CD4-positive, alpha-beta T cell (primary cell): ENCODE data around the gene SNTB2. TPM values are rescaled to one million over a fixed set of nuclear protein-coding genes. Genes with fewer than 3 reads are reported as not detected.

Source experiments
- ATAC-seq: fragments of 200-7000 bp; cut with Tn5 transposase; one replicate; pipeline ENCODE4 v1.10.0; 2022; ENCODE audit warnings: mild to moderate bottlenecking; ENCODE audit not compliant: poor library complexity
- CTCF ChIA-PET: fragments of 350-600 bp; sonication (Branson Sonifier 250); formaldehyde crosslinking; loops from one replicate; lab custom pipeline; 2021; ENCODE audit warnings: antibody characterized with exemption, inconsistent platforms; lab: Charles Lee
- POLR2A ChIA-PET: fragments of 350-600 bp; sonication (Branson Sonifier 250); formaldehyde crosslinking; loops from one replicate; lab custom pipeline; 2021; ENCODE audit warnings: antibody characterized with exemption, inconsistent platforms; lab: Charles Lee
- DNase-seq, 14 experiments: peaks; one replicate each; pipeline ENCODE4 v3.0.0-alpha.2; 2013 to 2020; ENCODE audit warnings: mixed read lengths in 2 of 14
- H3K27ac ChIP-seq, 2 donors: one replicate each; pipeline versions ENCODE4 v1.5.1 to v1.7.0; 2013; ENCODE audit warnings: low read length in 2 of 2, low read depth in 1 of 2, mild to moderate bottlenecking in 1 of 2
- H3K27me3 ChIP-seq, 2 experiments: 1 replicate in 1 of 2; 2 replicates in 1 of 2; pipeline versions ENCODE4 v1.6.1 to v1.7.0; 2013; ENCODE audit warnings: low read length in 2 of 2, control low read depth in 1 of 2, mild to moderate bottlenecking in 1 of 2, moderate library complexity in 1 of 2; ENCODE audit not compliant: insufficient read depth in 2 of 2, control insufficient read depth in 1 of 2
- H3K36me3 ChIP-seq: one replicate; pipeline ENCODE4 v1.6.1; 2013; ENCODE audit warnings: low read length, control low read depth; ENCODE audit not compliant: insufficient read depth
- H3K4me1 ChIP-seq: one replicate; pipeline ENCODE4 v1.6.1; 2013; ENCODE audit warnings: low read length, control low read depth; ENCODE audit not compliant: insufficient read depth
- H3K4me3 ChIP-seq: one replicate; pipeline ENCODE4 v1.5.1; 2013; ENCODE audit warnings: mild to moderate bottlenecking, low read length, moderate library complexity
- H3K9me3 ChIP-seq, 2 experiments: 1 replicate in 1 of 2; 2 replicates in 1 of 2; pipeline versions ENCODE4 v1.6.1 to v1.7.0; 2013; ENCODE audit warnings: low read length in 2 of 2, mild to moderate bottlenecking in 2 of 2, control low read depth in 1 of 2, moderate library complexity in 1 of 2; ENCODE audit not compliant: control insufficient read depth in 1 of 2, insufficient read depth in 1 of 2
- H3K27ac Mint-ChIP-seq: one replicate; pipeline ENCODE4 v1.8.0; 2020; ENCODE audit warnings: mixed read lengths
- H3K27me3 Mint-ChIP-seq: one replicate; pipeline ENCODE4 v1.8.0; 2021; ENCODE audit warnings: mixed read lengths
- H3K36me3 Mint-ChIP-seq: one replicate; pipeline ENCODE4 v1.8.0; 2021; ENCODE audit warnings: low read depth, mixed read lengths
- H3K4me1 Mint-ChIP-seq: one replicate; pipeline ENCODE4 v1.8.0; 2021; ENCODE audit warnings: low read depth, mixed read lengths
- H3K4me3 Mint-ChIP-seq: one replicate; pipeline ENCODE4 v1.8.0; 2020; ENCODE audit warnings: mild to moderate bottlenecking, mixed read lengths
- H3K9me3 Mint-ChIP-seq: one replicate; pipeline ENCODE4 v1.8.0; 2020; ENCODE audit warnings: mixed read lengths
- intact Hi-C, 2 experiments: fragments of 100-400 bp; cut with DNase I in 1 of 2; cut with micrococcal nuclease in 1 of 2; formaldehyde crosslinking; loops; one replicate each; pipeline versions ENCODE4 v1.15.1 to v1.9.0; 2023 to 2025; cut with DNase I, micrococcal nuclease
- total RNA-seq, 174 experiments: library from RNA in 2 of 174; stranded (reverse) in 2 of 174; gene quantifications; one replicate each; pipeline ENCODE4 v1.2.3 and lab custom pipeline; 2021 to 2026
- TF ChIP-seq, protein P1 (sequence below): fragments of 200-600 bp; IDR thresholded peaks from one replicate; pipeline ENCODE4 v1.8.0; 2022; ENCODE audit warnings: antibody characterized with exemption, mild to moderate bottlenecking

SNTB2 gene
- total RNA-seq, 2 experiments from 2014 or later = 10.1 to 11.4 TPM

DNA sequence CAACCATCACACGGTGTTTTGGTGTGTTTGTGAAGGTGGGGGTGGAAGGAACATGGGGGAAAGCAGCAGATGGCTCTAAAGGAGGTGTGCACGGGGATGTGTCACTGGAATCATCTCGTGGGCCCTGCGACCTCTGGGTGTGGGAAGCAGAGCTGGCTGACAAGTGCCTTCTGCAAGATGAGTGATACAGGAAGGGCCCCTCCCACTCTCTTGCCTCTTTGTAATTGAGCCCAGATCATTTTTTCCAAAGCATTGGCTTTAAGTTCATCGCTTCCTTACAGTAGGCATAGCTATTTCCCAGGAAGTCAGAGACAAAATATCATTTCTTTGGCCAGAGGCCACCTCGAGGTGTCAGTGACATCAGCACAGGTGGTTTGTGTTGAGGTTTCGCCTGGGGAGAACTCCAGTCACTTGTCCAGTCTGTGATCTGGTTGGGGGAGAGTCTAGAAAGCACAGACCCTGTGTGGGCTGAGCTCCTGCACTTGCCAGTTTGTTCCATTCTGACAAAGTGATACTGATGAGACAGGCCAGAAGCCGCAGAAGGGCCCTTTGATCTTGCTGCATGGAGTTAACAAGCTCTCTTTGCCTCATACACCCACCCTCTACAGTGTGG is 20.6 kb upstream of the SNTB2 start:
- intact Hi-C loops = no loop called here
- ChIA-PET POLR2A (interaction anchor here (1.0 to 2.1 kb wide), 3 partner anchors 9 to 24 kb away, joined by 3 to 20 read pairs (median 3); partner anchors contain the start of gene SNTB2), CTCF (interaction anchor here (1.9 kb wide), 1 partner anchor 16 kb away, joined by 6 read pairs; no protein-coding TSS in a partner anchor)
- Histone ChIP-seq H3K36me3 (peaks cover 62% of the 10 kb centered on the region), H3K9me3 (no peaks in the 10 kb centered on the region), H3K27ac (no peak overlapping the region), H3K4me3 (no peak overlapping the region), H3K4me1 (peaks cover 14% of the 10 kb centered on the region), H3K27me3 (no peaks in the 10 kb centered on the region)
- peaks cover 23% of the 10 kb centered on the region for H3K4me1 Mint-ChIP-seq
- TF ChIP-seq, protein P1, sequence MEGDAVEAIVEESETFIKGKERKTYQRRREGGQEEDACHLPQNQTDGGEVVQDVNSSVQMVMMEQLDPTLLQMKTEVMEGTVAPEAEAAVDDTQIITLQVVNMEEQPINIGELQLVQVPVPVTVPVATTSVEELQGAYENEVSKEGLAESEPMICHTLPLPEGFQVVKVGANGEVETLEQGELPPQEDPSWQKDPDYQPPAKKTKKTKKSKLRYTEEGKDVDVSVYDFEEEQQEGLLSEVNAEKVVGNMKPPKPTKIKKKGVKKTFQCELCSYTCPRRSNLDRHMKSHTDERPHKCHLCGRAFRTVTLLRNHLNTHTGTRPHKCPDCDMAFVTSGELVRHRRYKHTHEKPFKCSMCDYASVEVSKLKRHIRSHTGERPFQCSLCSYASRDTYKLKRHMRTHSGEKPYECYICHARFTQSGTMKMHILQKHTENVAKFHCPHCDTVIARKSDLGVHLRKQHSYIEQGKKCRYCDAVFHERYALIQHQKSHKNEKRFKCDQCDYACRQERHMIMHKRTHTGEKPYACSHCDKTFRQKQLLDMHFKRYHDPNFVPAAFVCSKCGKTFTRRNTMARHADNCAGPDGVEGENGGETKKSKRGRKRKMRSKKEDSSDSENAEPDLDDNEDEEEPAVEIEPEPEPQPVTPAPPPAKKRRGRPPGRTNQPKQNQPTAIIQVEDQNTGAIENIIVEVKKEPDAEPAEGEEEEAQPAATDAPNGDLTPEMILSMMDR = no peak
- peak overlapping the region; percentile 50 for H3K27ac Mint-ChIP-seq
- H3K27me3 Mint-ChIP-seq = no peaks in the 10 kb centered on the region
- DNase-seq (peak in 10 of 14 experiments; percentile 4 to 48 (median 18)), ATAC-seq (peak; percentile 87)
- H3K36me3 Mint-ChIP-seq = peaks cover 80% of the 10 kb centered on the region
- no peak overlapping the region for H3K4me3 Mint-ChIP-seq
- no peaks in the 10 kb centered on the region for H3K9me3 Mint-ChIP-seq

DNA sequence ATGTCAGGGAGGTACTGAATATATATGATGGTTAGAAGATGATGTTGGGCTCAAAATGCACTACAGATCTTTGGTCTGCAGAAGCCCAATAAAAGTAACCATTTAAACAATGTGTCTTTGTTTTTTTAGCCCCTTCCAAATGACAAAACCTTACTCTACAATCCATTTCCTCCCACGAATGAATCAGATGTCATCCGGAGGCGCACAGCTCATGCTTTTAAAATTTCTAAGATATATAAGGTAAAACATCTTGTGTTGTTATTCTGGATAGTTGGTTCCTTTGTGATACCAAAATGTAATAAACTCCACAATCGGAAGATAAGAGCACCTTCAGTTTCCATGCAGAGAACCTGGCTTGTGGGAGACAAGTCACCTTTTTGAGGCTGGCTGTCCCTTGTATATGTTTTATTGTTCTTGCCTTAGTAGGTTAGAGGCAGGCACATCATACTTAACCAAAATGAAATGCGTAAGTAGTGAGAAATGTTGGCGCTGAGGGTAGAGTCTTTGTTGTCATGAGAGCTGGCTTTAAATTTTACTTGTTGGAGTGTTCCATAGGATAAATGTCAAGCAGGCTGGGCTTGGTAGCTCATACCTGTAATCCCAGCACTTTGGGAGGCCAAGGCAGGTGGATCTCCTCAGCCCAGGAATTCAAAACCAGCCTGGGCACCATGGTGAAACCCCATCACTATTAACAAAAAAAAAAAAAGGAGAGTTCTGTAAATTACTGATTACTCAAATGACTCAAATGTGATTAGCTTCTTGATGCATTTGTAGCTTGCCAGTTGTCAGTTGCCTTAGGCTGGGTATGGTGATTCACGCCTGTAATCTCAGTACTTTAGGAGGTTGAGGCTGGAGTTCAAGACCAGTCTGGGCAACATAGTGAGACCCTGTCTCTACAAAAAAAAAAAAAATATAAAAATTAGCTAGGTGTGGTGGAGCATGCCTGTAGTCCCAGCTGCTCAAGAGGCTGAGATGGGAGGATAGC is 19.7 kb upstream of the SNTB2 start:
- Histone ChIP-seq H3K36me3 (peaks cover 57% of the 10 kb centered on the region), H3K27ac (no peak overlapping the region), H3K9me3 (no peaks in the 10 kb centered on the region), H3K27me3 (no peaks in the 10 kb centered on the region), H3K4me1 (peaks cover 14% of the 10 kb centered on the region), H3K4me3 (no peak overlapping the region)
- no peaks in the 10 kb centered on the region for H3K9me3 Mint-ChIP-seq
- H3K27me3 Mint-ChIP-seq = no peaks in the 10 kb centered on the region
- intact Hi-C loops = no loop called here
- DNase-seq (no peak), ATAC-seq (no peak)
- TF ChIP-seq, protein P1 = no peak
- H3K36me3 Mint-ChIP-seq = peaks cover 78% of the 10 kb centered on the region
- peaks cover 23% of the 10 kb centered on the region for H3K4me1 Mint-ChIP-seq
- POLR2A ChIA-PET = interaction anchor here (0.6 to 2.1 kb wide), 4 partner anchors 20 to 647 kb away, joined by 3 to 20 read pairs (median 4); partner anchors contain the start of gene SNTB2
- no peak overlapping the region for H3K4me3 Mint-ChIP-seq
- peak overlapping the region; percentile 50 for H3K27ac Mint-ChIP-seq
- CTCF ChIA-PET = interaction anchor here (1.9 kb wide), 1 partner anchor 17 kb away, joined by 6 read pairs; no protein-coding TSS in a partner anchor

DNA sequence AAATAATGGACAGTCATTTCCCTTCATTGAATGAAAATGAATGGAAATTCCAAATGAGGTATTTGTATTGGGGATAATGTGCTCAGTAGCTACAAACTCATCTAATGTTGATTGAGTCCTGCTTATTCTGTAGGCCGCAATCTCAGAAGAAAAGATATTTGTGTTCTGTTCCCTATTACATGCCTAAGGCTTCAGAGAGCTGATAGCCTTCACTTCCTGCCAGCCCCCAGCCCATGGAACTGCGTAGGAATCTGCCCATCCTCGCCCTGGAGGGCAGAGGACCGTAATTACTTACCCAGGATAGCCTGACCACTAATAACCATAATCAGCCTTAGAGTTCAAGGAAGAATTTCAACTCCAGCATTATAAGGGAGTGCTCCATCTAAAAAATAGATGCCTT is 17.9 kb upstream of the SNTB2 start:
- Mint-ChIP-seq H3K36me3 (peaks cover 64% of the 10 kb centered on the region), H3K27ac (no peak overlapping the region), H3K27me3 (no peaks in the 10 kb centered on the region), H3K9me3 (no peaks in the 10 kb centered on the region), H3K4me1 (peaks cover 23% of the 10 kb centered on the region), H3K4me3 (no peak overlapping the region)
- ChIA-PET POLR2A (interaction anchor here (1.3 kb wide), 1 partner anchor 17 kb away, joined by 7 read pairs; the partner anchor contains the start of gene SNTB2), CTCF (no interaction called here)
- intact Hi-C loops = no loop called here
- ATAC-seq (no peak), DNase-seq (no peak)
- H3K4me1 ChIP-seq = peaks cover 14% of the 10 kb centered on the region
- H3K27ac ChIP-seq = no peak overlapping the region
- no peak overlapping the region for H3K4me3 ChIP-seq
- peaks cover 45% of the 10 kb centered on the region for H3K36me3 ChIP-seq
- H3K27me3 ChIP-seq = no peaks in the 10 kb centered on the region
- H3K9me3 ChIP-seq = no peaks in the 10 kb centered on the region
- TF ChIP-seq, protein P1 = no peak
